IMR-90 (cell line): Measurements from ENCODE around the gene KPNA2.

ENCODE experiments used
- CEBPB ChIP-seq: IDR thresholded peaks from 2 replicates; pipeline ENCODE4 v1.6.1; 2012; ENCODE audit warnings: low read depth, low read length, improper control_type of control experiment
- MXI1 ChIP-seq: IDR thresholded peaks from 2 replicates; pipeline ENCODE4 v1.6.1; 2012; ENCODE audit warnings: low read depth, mild to moderate bottlenecking, low read length, moderate library complexity, borderline replicate concordance
- POLR2A ChIP-seq: IDR thresholded peaks from 2 replicates; pipeline ENCODE4 v1.6.1; 2012; ENCODE audit warnings: mild to moderate bottlenecking, low read depth, low read length
- TF ChIP-seq, protein P1 (sequence below): conservative IDR thresholded peaks from 2 replicates; pipeline ENCODE4 v1.5.1; 2012; ENCODE audit warnings: mild to moderate bottlenecking, low read depth, low read length, improper control_type of control experiment

- TF ChIP-seq POLR2A (no peak), MXI1 (no peak), CEBPB (no peak)
- TF ChIP-seq, protein P1, sequence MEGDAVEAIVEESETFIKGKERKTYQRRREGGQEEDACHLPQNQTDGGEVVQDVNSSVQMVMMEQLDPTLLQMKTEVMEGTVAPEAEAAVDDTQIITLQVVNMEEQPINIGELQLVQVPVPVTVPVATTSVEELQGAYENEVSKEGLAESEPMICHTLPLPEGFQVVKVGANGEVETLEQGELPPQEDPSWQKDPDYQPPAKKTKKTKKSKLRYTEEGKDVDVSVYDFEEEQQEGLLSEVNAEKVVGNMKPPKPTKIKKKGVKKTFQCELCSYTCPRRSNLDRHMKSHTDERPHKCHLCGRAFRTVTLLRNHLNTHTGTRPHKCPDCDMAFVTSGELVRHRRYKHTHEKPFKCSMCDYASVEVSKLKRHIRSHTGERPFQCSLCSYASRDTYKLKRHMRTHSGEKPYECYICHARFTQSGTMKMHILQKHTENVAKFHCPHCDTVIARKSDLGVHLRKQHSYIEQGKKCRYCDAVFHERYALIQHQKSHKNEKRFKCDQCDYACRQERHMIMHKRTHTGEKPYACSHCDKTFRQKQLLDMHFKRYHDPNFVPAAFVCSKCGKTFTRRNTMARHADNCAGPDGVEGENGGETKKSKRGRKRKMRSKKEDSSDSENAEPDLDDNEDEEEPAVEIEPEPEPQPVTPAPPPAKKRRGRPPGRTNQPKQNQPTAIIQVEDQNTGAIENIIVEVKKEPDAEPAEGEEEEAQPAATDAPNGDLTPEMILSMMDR: peak; percentile 44
Measured at GRCh38 chr17:68011199-68011665, 24.3 kb upstream of the KPNA2 start.
